Gastroesophageal sphincter (tissue), 2 donors: ENCODE results near the gene EARS2.

ENCODE experiments used
- EP300 ChIP-seq: sonication (generic); formaldehyde crosslinking; IDR thresholded peaks from one replicate; pipeline ENCODE4 v1.6.1; 2017; ENCODE audit warnings: antibody characterized with exemption, mild to moderate bottlenecking
- POLR2A ChIP-seq, 2 donors: fragments of 450-650 bp; IDR thresholded peaks; one replicate each; pipeline ENCODE4 v1.6.1; 2017; ENCODE audit warnings: antibody characterized with exemption in 2 of 2, mild to moderate bottlenecking in 2 of 2, moderate library complexity in 1 of 2

- TF ChIP-seq POLR2A (IDR thresholded peaks at IDR 0.05) (no peak), EP300 (no peak)
Measured at GRCh38 chr16:23500212-23500861, 56.8 kb downstream of the EARS2 start.
